HG02571 (cell line): ENCODE measurements around the gene COL1A1.

Source experiments
- ATAC-seq: cut with Tn5 transposase; IDR thresholded peaks from one replicate; pipeline ENCODE4 v1.9.1; 2021; ENCODE audit warnings: mild to moderate bottlenecking, moderate library complexity; ENCODE audit not compliant: unreplicated experiment

COL1A1 gene

DNA sequence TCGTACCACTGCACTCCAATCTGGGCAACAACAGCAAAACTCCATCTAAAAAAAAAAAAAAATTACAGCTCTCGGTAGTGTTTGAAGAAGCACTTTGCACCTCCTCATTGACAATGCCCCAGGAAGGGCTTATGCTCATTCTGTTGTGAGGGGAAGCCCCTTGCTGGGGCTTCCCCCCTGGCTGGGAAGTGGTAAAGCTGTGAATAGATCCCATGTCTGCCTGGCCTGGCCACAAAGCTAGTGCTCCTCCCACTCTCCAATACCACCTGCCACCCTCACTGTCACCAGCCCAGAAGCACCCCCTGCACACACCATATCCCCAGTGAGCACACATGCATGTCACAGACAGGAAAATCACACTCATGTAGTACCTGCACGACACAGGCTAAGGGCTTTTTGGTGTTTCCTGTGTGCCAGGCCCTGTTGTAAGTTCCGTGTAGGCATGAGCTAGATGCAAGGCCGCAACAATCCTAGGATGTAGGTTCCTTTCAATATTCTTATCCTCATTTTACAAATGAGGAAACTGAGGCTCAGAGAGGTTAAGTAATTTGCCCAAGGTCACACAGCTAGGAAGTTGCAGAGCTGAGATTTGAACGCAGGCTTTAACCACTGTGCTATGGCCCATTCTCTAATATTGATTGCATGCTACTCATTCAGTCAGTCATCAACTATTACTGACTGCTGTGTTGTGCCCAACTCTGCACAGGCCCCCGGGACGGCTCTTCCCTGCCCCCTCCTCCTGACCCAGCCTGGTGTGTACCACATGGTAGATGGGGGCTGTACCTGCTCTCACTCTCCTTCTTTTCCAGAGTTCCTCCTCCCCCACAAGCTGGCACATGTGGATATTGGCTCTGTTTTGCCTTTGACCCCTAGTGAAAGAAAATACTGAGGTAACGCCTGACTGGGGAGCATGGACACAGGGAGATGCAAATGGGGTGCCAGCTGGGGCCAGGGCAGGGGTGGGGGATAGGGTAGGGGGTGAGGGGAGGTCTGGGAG, 11.9 kb upstream of the COL1A1 start:
- no peak for ATAC-seq

DNA sequence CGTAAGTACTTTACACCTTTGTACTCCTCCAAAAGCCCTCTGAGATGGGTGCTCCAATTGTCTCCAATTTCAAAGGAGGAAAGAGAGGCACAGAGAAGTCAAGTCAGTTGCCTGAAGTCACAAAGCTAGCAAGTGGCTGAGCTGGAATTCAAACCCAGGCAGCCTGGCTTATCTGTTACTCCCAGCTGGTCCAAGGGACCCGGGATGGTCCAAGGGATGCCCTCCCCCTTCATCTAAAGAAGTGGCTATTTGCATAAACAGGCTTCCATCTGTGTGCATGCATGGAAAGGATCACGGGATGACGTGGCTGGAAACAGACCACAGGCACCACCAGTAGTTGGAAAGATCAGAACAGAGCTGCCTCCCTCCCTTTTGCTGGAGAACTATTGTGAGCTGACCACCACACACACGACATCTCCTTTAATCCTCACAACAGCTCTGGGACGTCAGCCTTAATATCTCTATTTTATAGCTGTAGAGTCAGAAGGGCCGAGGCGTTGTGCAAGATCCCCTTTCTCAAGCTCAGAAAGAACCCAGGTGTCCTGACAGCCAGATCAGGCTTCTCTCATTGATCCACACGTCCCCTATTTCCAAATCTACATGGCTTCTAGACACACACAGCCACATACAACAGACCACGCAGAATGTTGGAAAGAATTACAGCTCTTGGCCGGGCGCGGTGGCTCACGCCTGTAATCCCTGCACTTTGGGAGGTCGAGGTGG, 10.9 kb upstream of the COL1A1 start:
- ATAC-seq = no peak

- ATAC-seq = no peak
These were observed 10.1 kb upstream of the COL1A1 start for GRCh38 chr17:50211249-50212120.

- no peak for ATAC-seq
These were observed 9.1 kb upstream of the COL1A1 start for GRCh38 chr17:50210240-50211225.

DNA sequence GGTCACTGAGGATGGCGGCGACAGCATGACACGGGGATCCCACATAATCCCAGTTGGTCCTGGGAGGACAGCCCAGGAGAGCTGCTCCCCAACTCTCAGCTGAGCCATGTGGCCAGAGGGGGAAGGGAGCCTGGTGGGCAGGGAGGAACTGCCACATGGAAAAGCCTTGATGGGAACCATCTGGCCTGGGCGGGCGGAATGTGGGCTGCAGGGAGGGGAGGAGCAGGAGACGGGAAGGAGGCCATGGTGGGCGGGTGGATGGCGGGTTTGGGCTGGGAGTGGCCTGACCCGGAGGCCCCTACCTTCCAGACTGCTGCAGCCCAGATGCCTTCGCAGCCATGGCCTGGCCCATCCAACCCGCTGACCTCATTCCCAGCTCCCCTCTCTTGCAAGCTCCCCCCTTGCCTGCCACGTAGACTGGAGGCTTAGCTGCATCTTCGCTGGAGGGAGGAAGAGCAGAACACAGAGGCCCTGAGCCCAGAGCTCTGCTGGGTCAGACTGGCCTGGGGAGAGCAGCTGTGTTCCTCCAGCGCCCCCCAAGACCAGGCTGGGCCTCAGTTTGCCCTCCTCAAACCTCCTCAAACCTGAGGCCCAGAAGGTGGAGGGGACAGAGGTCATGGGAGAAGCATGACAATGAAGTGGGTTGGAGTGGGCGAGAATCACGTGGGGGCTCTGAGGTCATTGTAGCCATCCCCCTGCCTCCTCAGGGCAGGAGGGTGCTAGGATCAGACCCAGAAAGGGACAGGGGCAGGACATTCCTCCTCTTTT, 8.2 kb upstream of the COL1A1 start:
- ATAC-seq = no peak

DNA sequence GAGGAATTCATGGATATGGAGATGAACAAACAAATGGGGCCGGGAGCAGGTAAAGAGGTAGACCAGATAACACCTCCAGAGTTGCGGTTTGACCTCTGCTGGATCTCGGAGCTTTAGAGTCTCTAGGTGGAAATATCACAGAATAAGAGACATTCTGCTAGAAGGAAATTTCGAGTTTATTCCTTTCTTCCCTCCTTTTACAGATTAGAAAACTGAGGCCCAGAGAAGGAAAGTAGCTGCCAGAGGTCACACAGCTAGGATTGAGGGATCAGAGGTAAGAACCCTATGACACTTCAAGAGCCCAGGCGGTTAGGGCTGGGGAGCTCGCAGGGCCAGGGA, 7.7 kb upstream of the COL1A1 start:
- no peak for ATAC-seq

DNA sequence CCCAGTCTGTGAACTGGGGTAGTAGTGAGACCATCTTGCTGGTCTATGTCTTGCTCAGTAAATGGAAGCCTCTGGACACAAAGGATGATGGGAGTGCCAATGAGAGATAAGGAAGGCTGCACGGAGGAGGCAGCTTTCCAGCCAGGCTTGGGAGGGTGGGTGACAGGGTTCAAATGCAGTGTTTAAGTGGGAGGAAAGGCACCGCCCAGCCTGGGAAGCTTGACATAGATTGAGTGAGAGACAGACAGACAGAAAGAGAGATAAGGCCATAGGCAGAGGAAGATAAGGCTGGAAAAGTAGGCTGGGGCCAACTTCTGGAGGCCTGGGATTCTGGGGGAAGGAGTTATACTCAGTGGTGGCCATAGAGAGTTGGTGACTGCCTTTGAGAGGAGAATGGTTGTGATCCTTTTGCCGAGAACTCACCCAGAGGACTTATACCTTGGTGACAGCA, 7.2 kb upstream of the COL1A1 start:
- ATAC-seq = no peak

- ATAC-seq = no peak
These were observed 6.5 kb upstream of the COL1A1 start for GRCh38 chr17:50207792-50208567.

DNA sequence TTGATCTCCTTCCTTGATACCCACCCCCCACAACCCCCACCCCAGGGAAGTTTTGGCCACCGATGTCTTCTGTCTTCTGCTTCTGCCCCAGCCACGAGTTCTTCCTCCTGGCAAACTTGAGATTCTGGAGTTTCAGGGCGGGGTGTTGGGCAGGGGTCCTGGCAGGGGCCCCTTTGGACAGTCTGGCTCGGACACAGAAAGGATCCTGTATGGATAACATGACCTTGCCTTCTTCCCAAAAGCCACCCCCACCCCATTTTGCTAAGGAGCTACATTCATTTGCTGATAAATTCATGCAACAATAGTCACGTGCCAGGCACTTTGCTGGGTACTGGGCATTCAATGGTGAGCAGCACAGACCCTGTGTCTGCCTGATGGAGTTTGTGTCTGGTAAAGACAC, 5.9 kb upstream of the COL1A1 start:
- ATAC-seq = no peak

- ATAC-seq = no peak
These were observed 5.3 kb upstream of the COL1A1 start for GRCh38 chr17:50206604-50207293.

DNA sequence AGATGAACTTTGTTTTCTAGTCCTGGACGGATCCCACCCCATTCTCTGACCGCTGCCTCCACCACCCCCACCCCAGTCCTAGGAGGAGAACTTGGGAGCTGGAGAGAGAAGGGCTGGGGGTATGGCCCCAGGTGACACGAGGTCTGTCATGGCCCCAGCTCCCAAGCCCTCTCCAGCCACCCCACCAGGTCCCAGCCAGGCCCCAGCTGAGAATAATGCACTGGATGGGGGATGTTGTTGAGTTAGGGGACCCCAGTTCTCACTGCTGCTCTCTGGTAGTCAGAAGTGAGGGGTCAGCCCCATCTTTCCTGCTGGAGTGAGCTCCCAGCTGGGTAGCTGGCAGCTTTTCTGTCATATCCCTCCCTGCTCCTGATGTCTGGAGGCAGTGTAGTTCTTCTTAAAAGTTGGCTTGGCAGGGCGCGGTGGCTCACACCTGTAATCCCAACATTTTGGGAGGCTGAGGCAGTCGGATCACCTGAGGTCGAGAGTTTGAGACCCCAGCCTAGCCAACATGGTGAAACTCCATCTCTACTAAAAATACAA, 4.6 kb upstream of the COL1A1 start:
- ATAC-seq = no peak

- no peak for ATAC-seq
These were observed 3.9 kb upstream of the COL1A1 start for GRCh38 chr17:50205111-50205962.

- ATAC-seq = no peak
These were observed 3.0 kb upstream of the COL1A1 start for GRCh38 chr17:50204431-50204830.

GRCh38 chr17:50203604-50204345, 2.3 kb upstream of the COL1A1 start:
- ATAC-seq = no peak

DNA sequence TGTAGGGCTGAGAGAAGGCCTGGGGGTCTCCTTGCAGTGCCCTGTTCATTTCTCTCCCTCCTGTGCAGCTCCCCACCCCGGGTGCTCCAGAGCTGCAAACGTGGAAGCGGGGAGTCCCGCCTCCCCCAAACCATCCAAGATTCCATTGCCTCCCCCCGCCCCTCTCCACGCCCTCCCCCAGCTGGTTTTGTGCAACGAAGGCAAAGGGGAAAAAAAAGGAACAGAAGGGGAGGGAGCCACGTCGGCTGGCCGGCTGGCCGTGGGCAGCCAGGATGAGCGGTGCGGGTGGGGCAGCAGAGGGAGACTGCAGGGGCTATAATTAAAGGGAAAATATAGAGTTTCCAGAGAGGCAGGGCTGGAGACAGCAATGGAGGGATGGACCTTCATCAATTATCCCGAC, 1.7 kb upstream of the COL1A1 start:
- ATAC-seq = no peak
